Right lobe of liver (tissue), 4 donors: Measurements from ENCODE around the gene ACAP2.

Source experiments
- POLR2A ChIP-seq: fragments of 450-650 bp; IDR thresholded peaks from one replicate; pipeline ENCODE4 v1.6.1; 2017; ENCODE audit warnings: antibody characterized with exemption, mild to moderate bottlenecking
- TF ChIP-seq, protein P1 (sequence below), 4 donors: fragments of 200-600 bp in 3 of 4; fragments of 450-650 bp in 1 of 4; IDR thresholded peaks; one replicate each; pipeline versions ENCODE4 v1.5.1 to v1.8.0; 2016 to 2022; ENCODE audit warnings: antibody characterized with exemption in 4 of 4, mild to moderate bottlenecking in 2 of 4
- donor health status: DM: no; HTN: no; CAD: no.
- donor health status: DM: no; HTN: no; CAD: no.
- donor health status: DM: no; HTN: yes; CAD: no.

DNA sequence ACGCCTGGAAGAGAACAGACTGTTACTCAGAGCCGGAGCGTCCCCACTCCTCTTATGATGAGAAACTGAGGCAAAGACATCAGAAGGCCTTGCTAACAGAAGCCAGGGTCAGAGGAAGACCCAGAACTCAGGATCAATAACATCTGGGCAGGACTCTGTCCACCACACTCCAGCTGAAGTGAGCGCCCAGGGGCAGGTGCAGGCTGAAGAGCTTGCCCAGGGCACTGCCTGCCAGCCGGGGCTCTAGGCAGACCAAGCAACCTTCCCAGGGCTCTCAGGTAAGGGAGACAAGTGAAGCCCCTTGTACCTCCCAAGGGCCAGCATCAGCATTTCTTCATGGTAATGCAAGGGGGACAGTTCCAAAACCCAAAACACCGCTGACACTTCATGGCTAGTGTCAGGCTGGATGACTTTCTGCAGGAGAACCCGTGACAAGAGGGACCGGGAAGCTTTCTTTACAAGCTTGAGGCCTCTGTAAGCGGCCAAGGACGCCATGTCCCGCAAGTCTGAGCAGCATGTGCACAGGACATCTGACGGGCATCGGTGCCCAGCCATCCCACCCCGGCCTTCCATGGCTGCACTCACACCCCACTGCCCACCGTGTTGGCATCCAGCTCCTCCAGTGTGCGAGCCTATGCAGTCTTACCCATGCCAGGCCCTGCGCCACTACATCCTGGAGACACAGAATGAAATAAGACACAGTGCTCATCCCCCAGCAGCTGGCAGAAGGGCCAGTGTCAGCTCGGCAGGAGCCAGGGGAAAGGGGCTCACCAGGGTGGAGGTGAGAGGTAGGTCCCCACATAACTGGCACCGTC, 186.0 kb downstream of the ACAP2 start:
- TF ChIP-seq, protein P1, sequence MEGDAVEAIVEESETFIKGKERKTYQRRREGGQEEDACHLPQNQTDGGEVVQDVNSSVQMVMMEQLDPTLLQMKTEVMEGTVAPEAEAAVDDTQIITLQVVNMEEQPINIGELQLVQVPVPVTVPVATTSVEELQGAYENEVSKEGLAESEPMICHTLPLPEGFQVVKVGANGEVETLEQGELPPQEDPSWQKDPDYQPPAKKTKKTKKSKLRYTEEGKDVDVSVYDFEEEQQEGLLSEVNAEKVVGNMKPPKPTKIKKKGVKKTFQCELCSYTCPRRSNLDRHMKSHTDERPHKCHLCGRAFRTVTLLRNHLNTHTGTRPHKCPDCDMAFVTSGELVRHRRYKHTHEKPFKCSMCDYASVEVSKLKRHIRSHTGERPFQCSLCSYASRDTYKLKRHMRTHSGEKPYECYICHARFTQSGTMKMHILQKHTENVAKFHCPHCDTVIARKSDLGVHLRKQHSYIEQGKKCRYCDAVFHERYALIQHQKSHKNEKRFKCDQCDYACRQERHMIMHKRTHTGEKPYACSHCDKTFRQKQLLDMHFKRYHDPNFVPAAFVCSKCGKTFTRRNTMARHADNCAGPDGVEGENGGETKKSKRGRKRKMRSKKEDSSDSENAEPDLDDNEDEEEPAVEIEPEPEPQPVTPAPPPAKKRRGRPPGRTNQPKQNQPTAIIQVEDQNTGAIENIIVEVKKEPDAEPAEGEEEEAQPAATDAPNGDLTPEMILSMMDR (IDR thresholded peaks at IDR 0.05), result no peak
- TF ChIP-seq POLR2A, result no peak
